Skeletal muscle cell (primary cell): ENCODE measurements around the gene PIAS1.

Experiments used
- DNase-seq: peaks from one replicate; pipeline ENCODE4 v3.0.0-alpha.2; 2010; ENCODE audit warnings: low read depth
- H3K4me3 ChIP-seq: 2 replicates; pipeline ENCODE4 v1.5.1; 2011; ENCODE audit warnings: low read depth, mild to moderate bottlenecking, control low read depth, low read length, moderate library complexity

Gene PIAS1

DNA sequence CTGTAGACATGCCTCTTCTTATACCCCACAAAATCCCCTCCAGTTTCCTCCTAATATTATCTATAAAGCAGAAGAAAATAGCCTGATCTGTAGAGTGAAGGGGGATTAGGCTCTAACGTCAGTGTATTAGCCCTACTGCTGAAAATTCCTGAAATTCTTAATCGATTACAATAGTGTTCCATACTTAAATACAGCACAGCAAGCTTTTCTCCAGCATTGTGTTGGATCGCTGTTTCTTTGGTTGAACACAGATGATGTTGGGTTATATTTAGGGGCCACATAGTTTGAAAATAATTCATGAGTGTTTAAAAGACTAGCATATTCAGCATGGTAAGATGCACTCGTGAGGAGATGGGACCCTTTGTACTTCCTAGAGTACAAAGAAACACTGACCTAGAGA lies 52.5 kb downstream of the PIAS1 start:
- no peak for DNase-seq
- no peak overlapping the region for H3K4me3 ChIP-seq

DNA sequence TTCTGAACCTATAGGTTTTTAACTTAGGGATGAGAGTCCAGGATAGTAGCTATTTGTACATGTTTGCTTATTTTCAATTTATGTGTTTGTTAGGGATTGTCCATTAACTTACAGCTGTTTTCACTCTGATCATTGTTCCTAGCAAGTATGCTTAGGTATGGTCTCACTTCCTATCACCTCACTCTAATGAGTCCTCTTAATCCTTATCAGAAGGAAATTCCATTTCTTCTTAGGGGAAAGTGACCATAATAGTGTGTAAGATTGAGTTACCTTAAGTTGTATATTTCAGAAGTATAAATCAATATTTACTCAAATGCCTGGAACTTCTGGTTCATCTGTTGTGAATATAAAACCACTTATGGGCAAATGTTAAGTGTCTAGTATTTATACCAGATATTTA lies 53.0 kb downstream of the PIAS1 start:
- no peak for DNase-seq
- no peak overlapping the region for H3K4me3 ChIP-seq

DNA sequence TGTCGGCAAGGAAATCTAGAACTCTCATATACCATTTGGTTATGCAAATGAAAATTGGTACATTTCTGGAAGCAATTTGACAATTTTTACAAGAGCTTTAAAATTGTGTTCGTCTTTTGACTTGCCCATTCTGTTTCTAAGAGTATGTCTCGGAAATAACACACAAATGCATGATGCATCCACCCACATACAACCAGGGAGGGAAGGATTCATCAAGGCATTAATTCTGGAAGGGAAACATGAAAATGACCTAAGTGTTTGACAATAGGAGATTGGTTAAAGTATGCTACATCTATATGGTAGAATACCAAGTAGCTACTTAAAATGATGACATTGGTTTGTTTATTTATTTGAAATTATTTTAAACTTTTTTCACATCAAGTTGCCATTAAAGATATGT lies 58.6 kb downstream of the PIAS1 start:
- DNase-seq, result no peak
- no peak overlapping the region for H3K4me3 ChIP-seq

DNA sequence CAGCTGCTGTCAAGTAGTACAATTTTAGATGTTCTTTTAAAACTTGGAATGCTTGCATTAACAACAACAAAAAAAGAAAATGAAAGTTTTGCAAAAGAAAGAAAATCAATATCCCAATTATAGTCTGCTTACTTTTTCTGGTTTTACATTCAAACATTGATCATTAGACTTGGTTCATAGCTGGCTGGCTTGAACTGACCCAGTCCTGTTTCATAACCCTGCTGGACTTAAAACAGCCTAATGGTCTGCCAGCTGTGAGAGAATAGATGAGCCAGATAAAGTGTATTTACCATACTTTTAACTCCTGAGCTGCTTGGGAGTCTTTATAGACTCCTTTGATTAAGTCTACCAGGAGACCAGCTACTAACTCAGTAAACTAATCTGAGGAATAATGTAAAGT lies 59.2 kb downstream of the PIAS1 start:
- H3K4me3 ChIP-seq, result no peak overlapping the region
- DNase-seq, result no peak

DNA sequence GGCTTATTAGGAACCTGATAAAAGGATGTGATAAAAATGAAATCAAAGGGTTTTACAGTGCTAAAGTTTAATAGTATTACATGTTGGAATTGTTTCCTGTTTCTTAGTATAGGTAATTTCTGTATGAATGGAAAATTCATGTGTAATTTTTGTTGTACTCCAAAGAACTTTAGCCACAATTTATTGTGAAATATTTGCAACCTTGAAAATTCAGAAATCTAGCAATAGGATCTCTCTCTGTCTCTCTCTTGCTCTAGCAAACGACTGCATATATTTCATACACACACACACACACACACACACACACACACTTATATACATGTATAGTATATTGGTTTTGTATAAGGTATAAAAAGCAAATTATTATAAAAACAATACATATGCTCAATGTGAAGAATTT lies 59.6 kb downstream of the PIAS1 start:
- H3K4me3 ChIP-seq, result no peak overlapping the region
- DNase-seq, result no peak

DNA sequence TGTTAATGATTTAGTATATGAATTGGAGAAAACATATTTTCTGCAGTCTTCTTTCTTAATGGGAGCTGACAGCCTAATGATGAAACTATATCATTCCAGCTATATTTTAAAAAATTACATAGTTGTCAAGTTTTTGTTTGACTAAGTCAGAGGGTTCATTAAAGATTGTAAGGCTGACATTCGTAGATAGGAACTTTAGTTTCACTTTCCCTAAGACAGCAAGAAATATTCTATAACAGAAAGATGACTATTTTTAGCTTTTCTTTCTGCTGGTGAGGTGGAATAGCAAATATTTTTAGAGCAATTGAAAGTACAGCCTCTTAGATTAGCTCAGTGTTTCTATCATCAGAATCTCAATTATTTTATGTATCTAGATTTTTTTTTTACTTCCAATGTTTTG lies 60.2 kb downstream of the PIAS1 start:
- DNase-seq, result no peak
- H3K4me3 ChIP-seq, result peak overlapping the region; percentile 30

DNA sequence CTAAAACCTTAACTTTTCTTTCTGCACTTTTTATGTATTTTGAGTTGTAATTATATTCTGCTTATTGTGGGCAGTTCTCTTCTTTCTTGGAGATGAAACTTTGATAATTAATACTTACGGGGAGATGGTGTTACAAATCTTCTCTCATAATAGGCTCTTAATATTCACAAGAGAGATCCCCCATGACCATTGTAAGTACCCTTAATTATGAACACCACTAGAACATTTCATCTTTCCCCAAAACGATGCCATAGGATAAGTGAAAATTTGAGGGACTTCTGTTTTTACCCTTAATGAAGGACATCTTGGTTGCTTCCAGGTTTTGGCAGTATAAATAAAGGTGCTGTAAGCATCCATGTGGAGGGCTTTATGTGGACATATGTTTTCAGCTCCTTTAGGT lies 60.7 kb downstream of the PIAS1 start:
- no peak for DNase-seq
- no peak overlapping the region for H3K4me3 ChIP-seq

DNA sequence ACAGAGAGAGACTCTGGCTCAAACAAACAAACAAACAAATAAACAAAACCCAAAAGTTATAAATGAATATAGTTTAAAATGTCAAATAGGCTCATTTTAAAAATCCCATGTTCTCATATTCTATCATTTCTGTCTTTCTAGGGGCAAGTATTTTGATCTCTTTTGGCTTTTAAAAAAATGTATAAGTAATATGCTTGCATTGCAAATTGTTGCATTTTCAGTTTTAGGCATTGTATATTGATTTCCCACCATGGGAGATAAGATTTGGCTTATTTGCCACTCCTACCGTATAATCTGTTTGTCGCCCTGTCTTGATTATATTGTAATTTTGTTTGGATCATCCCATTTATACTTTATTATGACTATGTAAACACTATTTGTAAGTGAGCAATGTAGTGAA lies 70.6 kb downstream of the PIAS1 start:
- no peak for DNase-seq
- H3K4me3 ChIP-seq, result no peak overlapping the region

DNA sequence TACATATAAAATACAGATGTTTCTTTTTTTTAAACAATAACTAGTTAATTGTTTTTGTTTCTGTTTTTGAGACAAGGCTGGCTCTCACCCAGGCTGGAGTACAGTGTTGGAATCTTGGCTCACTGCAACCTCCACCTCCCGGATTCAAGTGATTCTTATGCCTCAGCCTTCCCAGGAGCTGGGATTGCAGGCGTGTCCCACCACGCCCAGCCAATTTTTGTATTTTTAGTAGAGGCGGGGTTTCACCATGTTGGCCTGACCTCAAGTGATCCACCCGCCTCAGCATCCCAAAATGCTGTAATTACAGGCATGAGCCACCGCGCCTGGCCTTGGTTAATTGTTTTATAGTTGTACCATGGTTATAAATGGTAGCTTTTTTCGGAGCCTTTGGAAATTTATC lies 72.3 kb downstream of the PIAS1 start:
- DNase-seq, result no peak
- no peak overlapping the region for H3K4me3 ChIP-seq

DNA sequence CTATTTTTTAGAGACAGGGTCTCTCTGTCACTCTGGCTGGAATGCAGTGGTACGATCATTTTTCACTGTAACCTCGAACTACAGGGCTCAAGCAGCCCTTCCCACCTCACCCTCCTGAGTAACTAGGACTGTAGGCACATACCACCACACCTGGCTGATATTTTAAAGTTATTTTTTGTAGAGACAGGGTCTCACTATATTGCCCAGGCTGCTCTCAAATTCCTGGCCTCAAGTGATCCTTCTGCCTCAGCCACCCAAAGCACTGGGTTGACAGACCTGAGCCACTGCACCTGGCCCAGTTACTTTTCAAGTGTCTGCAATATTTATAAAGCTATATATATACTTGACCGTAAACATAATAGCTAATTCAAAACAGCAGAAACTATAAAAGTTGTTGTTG lies 75.0 kb downstream of the PIAS1 start:
- no peak overlapping the region for H3K4me3 ChIP-seq
- no peak for DNase-seq

DNA sequence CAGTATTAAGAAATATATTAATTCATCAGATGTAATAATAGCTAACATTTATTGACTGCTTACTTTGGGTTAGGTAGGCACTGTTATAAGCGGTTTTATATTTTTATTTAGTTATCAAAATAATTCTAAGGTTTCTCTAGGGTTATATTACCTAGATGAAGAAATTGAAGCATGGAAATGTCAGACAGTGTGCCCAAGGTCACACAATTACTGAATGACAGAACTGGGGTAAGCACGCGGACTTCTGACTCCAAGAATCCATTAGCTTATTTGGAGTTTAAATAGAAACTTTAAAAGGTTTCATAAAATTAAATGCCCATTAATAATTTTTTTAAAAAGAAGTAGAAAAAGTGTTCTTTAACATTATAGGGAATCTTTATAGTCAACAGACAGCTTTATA lies 76.7 kb downstream of the PIAS1 start:
- no peak overlapping the region for H3K4me3 ChIP-seq
- no peak for DNase-seq

DNA sequence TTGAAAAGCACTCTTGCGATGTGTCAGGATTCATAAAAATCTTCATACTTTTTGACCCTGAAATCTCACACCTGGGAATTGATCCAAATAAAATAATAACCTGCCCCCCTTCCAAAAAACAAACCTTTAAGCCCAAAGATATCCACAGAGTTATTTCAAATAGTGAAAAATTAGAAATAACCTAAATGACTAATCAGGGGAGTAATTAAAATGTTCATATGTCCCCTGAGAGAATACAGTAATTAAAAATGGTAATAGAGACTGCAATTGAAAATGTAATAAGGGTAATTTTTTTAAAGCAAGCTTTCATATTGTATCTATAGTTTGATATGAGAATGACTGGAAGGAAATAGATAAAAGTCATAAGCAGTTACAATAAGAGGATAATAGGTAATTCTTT lies 83.0 kb downstream of the PIAS1 start:
- H3K4me3 ChIP-seq, result no peak overlapping the region
- DNase-seq, result no peak

DNA sequence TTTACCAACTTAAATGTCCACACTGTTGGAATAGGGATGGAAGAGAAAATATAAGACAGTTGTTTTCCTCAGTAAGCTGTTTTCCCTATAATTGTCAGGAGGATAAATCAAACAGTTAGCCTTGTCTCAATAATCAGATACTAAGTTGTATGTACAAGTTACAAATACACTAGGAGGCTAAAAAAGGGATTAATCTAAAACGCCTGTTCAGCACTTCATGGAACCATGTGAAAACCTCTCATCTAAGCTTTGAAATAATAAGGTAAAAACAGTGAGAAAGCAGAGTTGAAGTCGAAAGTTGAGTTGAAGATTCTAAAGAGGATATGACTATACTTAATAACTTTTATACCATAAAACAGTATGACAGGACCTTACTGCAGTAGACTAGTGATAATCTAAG lies 89.0 kb downstream of the PIAS1 start:
- H3K4me3 ChIP-seq, result no peak overlapping the region

DNA sequence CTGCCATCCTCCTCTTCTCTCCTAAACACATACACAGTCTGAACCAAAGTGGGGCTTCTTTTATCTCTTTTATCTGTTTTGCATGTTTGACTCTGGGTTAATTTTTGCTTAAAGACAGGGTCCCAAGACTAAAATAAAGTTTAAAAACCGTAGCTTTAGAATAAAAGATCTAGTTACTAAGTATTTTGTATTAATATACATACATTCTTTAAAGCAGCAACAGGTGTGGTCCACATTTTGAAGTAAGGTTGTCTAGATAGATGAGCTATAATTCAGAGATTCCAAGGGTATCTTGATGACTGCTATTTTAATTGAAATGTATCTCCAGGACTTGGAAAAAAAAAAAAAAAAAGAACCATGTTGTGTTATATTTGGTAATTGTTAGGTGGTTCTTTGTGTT lies 89.7 kb downstream of the PIAS1 start:
- no peak for DNase-seq
- no peak overlapping the region for H3K4me3 ChIP-seq

More for the DNA sequence above, 89.0 kb downstream of the PIAS1 start:
- no peak for DNase-seq

DNA sequence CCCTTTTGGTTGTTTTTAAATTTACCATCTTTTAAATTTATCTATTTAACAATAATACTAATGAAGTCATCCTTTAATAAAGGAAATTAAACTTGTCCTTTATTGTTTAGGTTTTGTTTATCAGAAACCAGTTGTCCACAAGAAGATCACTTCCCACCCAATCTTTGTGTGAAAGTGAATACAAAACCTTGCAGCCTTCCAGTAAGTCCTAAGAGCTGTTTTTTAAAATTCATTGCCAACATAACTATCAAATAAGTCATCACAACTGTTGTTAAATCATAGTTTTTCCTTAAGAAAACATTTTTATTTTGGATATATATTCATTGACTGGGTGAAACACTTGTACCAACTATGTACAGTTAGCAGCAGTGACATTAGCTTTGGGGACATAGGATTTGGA lies 91.6 kb downstream of the PIAS1 start:
- H3K4me3 ChIP-seq, result no peak overlapping the region
- no peak for DNase-seq

DNA sequence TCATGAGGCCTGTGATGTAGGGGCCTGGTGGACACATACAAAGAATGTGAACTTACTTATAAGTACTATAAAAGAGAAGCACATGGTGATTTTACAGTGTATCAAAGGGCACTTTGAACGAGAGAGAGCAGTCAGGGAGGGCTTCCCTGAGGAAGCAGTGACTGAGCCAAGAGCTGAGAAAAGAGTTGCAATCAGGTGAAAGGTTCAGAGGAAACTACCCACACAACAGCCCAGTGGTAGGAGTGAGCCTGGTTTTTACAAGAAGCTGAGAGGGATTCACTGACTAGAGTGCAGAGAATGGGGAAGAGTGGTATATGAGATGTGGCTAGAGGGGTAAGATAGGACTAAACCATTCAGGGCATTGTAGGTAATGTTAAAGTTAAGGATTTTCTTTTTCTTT lies 93.9 kb downstream of the PIAS1 start:
- H3K4me3 ChIP-seq, result no peak overlapping the region
- DNase-seq, result no peak

DNA sequence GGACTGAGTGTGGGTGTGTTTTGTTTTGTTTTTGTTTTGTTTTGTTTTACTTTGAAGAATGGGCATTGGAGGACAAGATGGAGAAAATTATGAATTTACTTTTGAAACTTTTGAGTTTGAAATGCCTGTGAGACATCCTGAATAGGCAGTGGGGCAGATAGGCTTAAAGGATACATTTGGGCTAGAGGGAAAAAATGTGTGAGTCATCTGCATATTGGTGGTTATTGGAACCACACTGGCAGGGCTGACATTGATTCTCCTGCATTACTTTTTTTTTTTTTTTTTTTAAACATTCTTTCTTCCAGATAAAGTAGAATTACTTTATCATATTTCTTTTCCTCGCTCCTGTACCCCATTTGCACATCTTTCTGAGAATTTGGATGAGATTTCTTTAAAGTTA lies 94.9 kb downstream of the PIAS1 start:
- no peak for DNase-seq
- H3K4me3 ChIP-seq, result no peak overlapping the region

DNA sequence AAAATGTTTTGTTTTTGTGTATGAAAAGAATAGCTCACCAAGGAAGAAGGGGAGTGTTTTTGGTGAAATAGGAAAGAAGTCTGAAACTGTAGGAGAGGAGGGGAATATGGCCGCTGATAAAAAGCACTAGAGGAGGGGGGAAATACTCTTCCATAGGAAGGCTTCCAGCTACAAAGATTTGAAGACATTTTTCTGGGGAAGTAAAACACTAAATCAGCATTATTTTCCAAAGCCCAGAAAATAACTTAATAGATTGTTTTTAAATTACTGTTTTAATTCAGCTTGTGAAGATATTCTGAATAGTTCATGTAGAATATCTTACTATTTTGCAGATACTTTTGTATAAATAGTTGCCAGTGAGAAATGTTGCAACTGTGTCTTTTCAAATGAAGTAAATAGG lies 96.1 kb downstream of the PIAS1 start:
- no peak overlapping the region for H3K4me3 ChIP-seq
- DNase-seq, result no peak

DNA sequence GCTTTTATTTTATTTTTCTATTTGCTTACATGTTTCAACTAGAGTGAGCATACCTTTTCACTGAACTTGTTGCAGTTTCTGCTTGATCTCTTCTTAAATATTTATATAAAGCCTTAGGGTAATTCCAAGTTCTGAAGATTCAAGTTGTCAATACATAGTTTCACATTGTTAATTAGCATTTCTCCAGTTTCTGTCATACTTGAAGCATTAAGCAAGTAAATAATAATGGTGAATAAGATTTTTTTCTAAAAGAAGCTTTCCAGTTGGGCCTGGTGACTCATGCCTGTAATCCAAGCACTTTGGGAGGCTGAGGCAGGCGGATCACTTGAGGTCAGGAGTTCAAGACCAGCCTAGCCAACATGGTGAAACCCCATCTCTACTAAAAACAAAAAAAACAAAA lies 97.2 kb downstream of the PIAS1 start:
- no peak for DNase-seq
- H3K4me3 ChIP-seq, result no peak overlapping the region

DNA sequence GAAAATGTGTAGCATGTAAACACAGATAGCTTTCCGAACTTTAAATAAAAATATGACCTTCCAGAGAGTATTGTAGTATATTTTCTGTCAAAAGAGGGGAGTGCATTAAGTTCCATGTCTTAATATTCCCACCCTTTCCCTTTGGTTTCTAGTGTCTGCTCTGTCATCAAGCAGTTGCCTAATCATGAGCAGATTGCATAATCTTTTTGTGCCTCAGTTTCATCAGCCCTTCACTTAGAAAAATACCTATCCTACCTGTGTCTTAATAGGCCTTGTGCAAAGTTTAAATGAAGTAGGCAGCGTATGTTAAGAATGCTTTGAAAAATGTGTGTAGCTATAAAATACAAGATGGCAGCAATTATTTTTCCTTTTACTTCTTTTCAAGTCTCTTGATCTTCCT lies 98.2 kb downstream of the PIAS1 start:
- DNase-seq, result no peak

DNA sequence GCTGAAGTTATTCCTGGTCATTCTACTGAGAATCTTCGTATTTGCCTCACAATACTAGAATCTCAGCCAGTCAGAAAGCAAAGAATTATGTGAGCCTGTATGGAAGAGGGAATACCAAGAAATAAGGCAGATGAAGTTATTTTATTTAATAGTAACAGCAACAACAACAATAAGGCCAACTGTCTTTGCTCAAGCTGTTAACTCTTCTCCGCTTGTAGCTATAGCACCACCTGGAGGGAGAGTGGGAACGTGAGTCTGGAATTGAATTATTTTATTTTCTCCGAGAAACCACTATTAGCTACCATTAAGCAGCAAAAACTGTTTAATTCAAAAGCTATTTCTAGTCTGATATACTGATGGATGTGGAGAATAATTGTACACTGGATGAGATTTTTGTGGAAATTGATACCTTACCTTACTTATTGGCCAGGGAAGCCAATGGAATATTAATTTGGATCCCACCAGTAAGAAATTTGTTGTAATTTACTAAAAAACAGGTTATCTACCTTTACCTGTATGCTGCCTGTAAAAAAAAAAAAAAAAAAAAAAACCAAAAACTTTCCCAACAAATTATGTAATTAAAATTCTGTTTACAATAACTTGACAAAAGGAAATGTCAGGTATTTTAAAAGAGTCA lies 100.9 kb downstream of the PIAS1 start:
- DNase-seq, result no peak
- H3K4me3 ChIP-seq, result no peak overlapping the region

More for the DNA sequence above, 98.2 kb downstream of the PIAS1 start:
- no peak overlapping the region for H3K4me3 ChIP-seq

DNA sequence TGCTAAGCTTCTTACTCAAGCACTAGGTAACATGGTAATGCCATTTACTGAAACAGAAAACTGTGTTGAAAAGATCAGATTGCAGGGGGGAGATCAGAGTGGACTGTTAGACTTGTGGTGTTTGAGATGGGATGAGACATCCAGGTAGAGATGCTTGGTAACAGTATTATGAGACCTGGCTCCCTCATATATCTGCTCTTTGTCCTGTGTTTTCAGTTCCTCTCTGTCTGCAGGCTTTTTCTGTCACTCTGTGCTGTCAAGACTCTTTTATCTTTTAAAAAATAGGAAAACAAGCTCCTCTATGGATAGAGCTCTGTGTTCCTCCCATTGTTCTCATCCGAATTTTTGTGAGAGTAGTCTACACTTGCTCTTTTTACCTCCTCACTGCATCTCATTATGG lies 103.0 kb downstream of the PIAS1 start:
- no peak overlapping the region for H3K4me3 ChIP-seq
- DNase-seq, result no peak
